Thoracic aorta (tissue), 2 donors: ENCODE data around the gene INPP5A. TPM values are rescaled to one million over a fixed set of nuclear protein-coding genes. Genes with fewer than 3 reads are reported as not detected.

Source experiments
- ATAC-seq: fragments of 150-250 bp; one replicate; pipeline ENCODE4 v1.8.0; 2017; ENCODE audit warnings: low read depth; ENCODE audit not compliant: insufficient number of reproducible peaks, low FRiP score
- DNase-seq: peaks from one replicate; pipeline ENCODE4 v3.0.0-alpha.2; 2020; ENCODE audit warnings: low spot score
- H3K27ac ChIP-seq, 2 donors: fragments of 200-600 bp; sonication (generic); 1 replicate in 1 of 2; 2 replicates in 1 of 2; pipeline ENCODE4 v1.5.1; 2016; ENCODE audit warnings: mild to moderate bottlenecking in 2 of 2, moderate library complexity in 2 of 2
- H3K27me3 ChIP-seq: fragments of 200-600 bp; sonication (generic); replicated peaks from 2 replicates; pipeline ENCODE4 v1.6.0; 2016; ENCODE audit warnings: mild to moderate bottlenecking; ENCODE audit not compliant: insufficient read depth
- H3K36me3 ChIP-seq: fragments of 200-600 bp; sonication (generic); one replicate; pipeline ENCODE4 v1.5.1; 2016
- H3K4me1 ChIP-seq, 2 donors: fragments of 200-600 bp; sonication (generic); 1 replicate in 1 of 2; 2 replicates in 1 of 2; pipeline versions ENCODE4 v1.5.1 to v1.6.0; 2016; ENCODE audit warnings: low read depth in 2 of 2, mild to moderate bottlenecking in 1 of 2; ENCODE audit not compliant: control insufficient read depth in 1 of 2
- H3K4me3 ChIP-seq: fragments of 200-600 bp; sonication (generic); 2 replicates; pipeline ENCODE4 v1.5.1; 2016; ENCODE audit warnings: mild to moderate bottlenecking
- H3K9me3 ChIP-seq: fragments of 200-600 bp; sonication (generic); 2 replicates; pipeline ENCODE4 v1.5.1; 2016
- CTCF ChIP-seq: fragments of 200-600 bp; sonication (generic); IDR thresholded peaks from one replicate; pipeline ENCODE4 v1.5.1; 2019; ENCODE audit warnings: antibody characterized with exemption
- total RNA-seq, 2 donors: library from RNA; depleted of rRNA; stranded (reverse); fragments of >200 nt; gene quantifications; one replicate each; pipeline versions ENCODE4 v1.1.0 to v1.2.3, GENCODE V29; 2016

Gene INPP5A
- total RNA-seq, 2 donors from 2014 or later = 120 to 142 TPM

- no peak overlapping the region for H3K4me3 ChIP-seq
- no peaks in the 10 kb centered on the region for H3K36me3 ChIP-seq
- DNase-seq (no peak), ATAC-seq (no peak)
- no peak overlapping the region for H3K27ac ChIP-seq
- TF ChIP-seq CTCF = no peak
- H3K4me1 ChIP-seq = peaks cover 6 to 45% of the 10 kb centered on the region in 2 donors
- H3K27me3 ChIP-seq = no peaks in the 10 kb centered on the region
- no peaks in the 10 kb centered on the region for H3K9me3 ChIP-seq
Observed at GRCh38 chr10:132554053-132554990, 16.7 kb downstream of the INPP5A start.

- Histone ChIP-seq H3K27me3 (no peaks in the 10 kb centered on the region), H3K4me3 (no peak overlapping the region), H3K36me3 (no peaks in the 10 kb centered on the region), H3K9me3 (no peaks in the 10 kb centered on the region), H3K4me1 (peaks cover 6 to 51% of the 10 kb centered on the region in 2 donors), H3K27ac (no peak overlapping the region)
- TF ChIP-seq CTCF = no peak
- ATAC-seq = no peak
- DNase-seq = no peak
Observed at GRCh38 chr10:132554991-132555647, 17.5 kb downstream of the INPP5A start.

DNA sequence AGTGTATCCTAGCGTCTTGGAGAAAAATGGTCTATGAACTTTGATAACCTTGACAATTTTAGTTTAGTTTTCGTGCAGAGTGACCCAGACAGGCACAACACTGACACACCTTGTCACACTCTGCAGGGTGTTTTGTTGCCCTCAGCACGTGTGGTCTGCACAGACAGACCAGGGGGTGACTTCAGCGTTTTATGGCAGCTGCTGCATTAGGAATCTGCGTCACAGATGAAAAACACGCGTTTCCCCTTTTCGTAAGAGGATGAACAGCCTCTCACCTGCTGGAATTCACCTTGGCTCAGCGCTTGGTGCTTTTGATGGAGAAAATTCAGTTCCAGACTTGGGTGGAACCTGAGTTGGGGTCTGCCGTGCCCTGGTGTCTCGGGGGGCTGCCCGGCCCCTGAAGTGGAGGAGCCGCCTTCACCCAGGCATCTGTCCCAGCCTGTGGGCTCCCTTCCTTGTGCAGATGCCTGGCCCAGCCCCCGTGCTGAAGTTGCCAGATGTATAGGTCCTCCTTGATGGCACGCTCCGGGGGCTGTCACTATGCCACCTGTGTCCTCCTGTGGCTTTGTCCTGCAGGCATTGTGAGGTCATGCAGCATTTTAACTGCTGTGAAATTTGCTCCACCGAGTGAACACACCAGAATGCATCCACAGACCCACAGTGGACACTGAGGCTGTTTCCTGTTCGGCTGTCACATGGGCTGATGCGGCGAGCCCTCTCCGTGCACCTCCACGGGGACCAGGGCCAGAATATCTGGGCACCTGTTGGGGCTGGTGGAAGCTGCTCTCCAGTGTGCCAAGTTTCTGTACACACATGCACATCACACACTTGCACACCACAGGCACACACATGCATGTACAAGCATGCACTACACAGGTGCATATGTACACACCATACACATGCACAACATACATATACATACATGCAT, 18.3 kb downstream of the INPP5A start:
- Histone ChIP-seq H3K4me3 (no peak overlapping the region), H3K27ac (no peak overlapping the region), H3K4me1 (peaks cover 4 to 54% of the 10 kb centered on the region in 2 donors), H3K9me3 (no peaks in the 10 kb centered on the region), H3K27me3 (no peaks in the 10 kb centered on the region), H3K36me3 (no peaks in the 10 kb centered on the region)
- ATAC-seq = no peak
- DNase-seq = no peak
- no peak for TF ChIP-seq CTCF

GRCh38 chr10:132556994-132557441, 19.4 kb downstream of the INPP5A start:
- no peak overlapping the region for H3K4me3 ChIP-seq
- H3K27me3 ChIP-seq = no peaks in the 10 kb centered on the region
- ATAC-seq (no peak), DNase-seq (no peak)
- peaks cover 0 to 44% of the 10 kb centered on the region in 2 donors for H3K4me1 ChIP-seq
- no peaks in the 10 kb centered on the region for H3K36me3 ChIP-seq
- no peak overlapping the region for H3K27ac ChIP-seq
- TF ChIP-seq CTCF = no peak
- no peaks in the 10 kb centered on the region for H3K9me3 ChIP-seq
